Adipocyte (in vitro differentiated cells): ENCODE results near the gene ADCY1.
"Not testable (repeated sequence)": the region's sequence is repeated elsewhere in the genome, so short reads cannot be mapped to it uniquely, and the experiment has no call there.

Source experiments
- DNase-seq: peaks from one replicate; pipeline ENCODE4 v3.0.0-alpha.2; 2015; ENCODE audit warnings: low read depth
- H3K27me3 ChIP-seq: replicated peaks from 2 replicates; pipeline ENCODE4 v1.7.0; 2013; ENCODE audit warnings: mild to moderate bottlenecking, low read length, moderate library complexity; ENCODE audit not compliant: control insufficient read depth, insufficient read depth
- H3K36me3 ChIP-seq: 2 replicates; pipeline ENCODE4 v1.7.0; 2013; ENCODE audit warnings: low read length, mild to moderate bottlenecking, moderate library complexity; ENCODE audit not compliant: control insufficient read depth, insufficient read depth, severe bottlenecking
- H3K4me1 ChIP-seq: 2 replicates; pipeline ENCODE4 v1.7.0; 2013; ENCODE audit warnings: mild to moderate bottlenecking, low read length, moderate library complexity; ENCODE audit not compliant: control insufficient read depth, insufficient read depth
- H3K4me3 ChIP-seq: 2 replicates; pipeline ENCODE4 v1.7.0; 2013; ENCODE audit warnings: mild to moderate bottlenecking, low read length, moderate library complexity
- H3K9ac ChIP-seq: 2 replicates; pipeline ENCODE4 v1.7.0; 2013; ENCODE audit warnings: mild to moderate bottlenecking, low read length, moderate library complexity
- H3K9me3 ChIP-seq: 2 replicates; pipeline ENCODE4 v1.7.0; 2013; ENCODE audit warnings: mild to moderate bottlenecking, low read length, moderate library complexity; ENCODE audit not compliant: control insufficient read depth

The ADCY1 gene

GRCh38 chr7:45769626-45770025, 195.5 kb downstream of the ADCY1 start:
- H3K36me3 ChIP-seq, H3K9me3 ChIP-seq, DNase-seq, H3K27me3 ChIP-seq, H3K4me1 ChIP-seq: not testable (repeated sequence)
- peak overlapping the region; percentile 88 for H3K4me3 ChIP-seq
- H3K9ac ChIP-seq: peak overlapping the region; percentile 89
